ENCODE measurements around the gene DGKI. TPM values are rescaled to one million over a fixed set of nuclear protein-coding genes. Genes with fewer than 3 reads are reported as not detected.

The DGKI gene
- total RNA-seq, 1 experiment from 2014 or later: not detected

DNA sequence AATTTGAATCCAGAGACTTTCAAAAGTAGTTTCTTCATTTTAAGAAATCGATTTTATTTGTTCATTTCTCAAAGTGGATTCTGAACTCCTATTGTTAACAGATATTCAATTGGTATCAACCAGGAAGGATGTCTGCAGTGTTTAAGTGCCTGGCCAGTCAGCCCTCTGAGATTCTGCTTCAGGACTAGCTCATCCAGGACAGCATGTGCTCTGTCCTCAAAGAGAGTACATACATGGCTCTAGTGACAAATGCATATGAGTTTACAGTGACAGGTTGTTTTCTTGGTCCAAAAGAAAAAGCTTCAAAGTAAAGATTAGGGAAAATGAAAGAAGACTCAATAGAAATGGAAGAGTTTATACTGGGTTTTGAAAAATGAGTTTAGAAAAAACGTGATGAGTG, 494.8 kb downstream of the DGKI start:
- in situ Hi-C loops (cut with HindIII; ENCODE audit: low pct_unique_long_range_greater_than_20kb, low sequenced_read_pairs) (no loop called here), intact Hi-C loops (cut with micrococcal nuclease; ENCODE audit: unreplicated experiment) (no loop called here)
- H3K9me3 ChIP-seq (ENCODE audit: control insufficient read depth, insufficient read depth, low read depth, low read length): no peaks in the 10 kb centered on the region
- H3K36me3 ChIP-seq (ENCODE audit: control insufficient read depth, insufficient read depth, low read length): no peaks in the 10 kb centered on the region
- TF ChIP-seq TCF7L2 (IDR thresholded peaks at IDR 0.05; ENCODE audit: low read depth, low read length): no peak
- no peak for TF ChIP-seq SIN3A (IDR thresholded peaks at IDR 0.05; ENCODE audit: borderline replicate concordance, insufficient read depth, low read depth, low read length)
- TF ChIP-seq, protein P1, sequence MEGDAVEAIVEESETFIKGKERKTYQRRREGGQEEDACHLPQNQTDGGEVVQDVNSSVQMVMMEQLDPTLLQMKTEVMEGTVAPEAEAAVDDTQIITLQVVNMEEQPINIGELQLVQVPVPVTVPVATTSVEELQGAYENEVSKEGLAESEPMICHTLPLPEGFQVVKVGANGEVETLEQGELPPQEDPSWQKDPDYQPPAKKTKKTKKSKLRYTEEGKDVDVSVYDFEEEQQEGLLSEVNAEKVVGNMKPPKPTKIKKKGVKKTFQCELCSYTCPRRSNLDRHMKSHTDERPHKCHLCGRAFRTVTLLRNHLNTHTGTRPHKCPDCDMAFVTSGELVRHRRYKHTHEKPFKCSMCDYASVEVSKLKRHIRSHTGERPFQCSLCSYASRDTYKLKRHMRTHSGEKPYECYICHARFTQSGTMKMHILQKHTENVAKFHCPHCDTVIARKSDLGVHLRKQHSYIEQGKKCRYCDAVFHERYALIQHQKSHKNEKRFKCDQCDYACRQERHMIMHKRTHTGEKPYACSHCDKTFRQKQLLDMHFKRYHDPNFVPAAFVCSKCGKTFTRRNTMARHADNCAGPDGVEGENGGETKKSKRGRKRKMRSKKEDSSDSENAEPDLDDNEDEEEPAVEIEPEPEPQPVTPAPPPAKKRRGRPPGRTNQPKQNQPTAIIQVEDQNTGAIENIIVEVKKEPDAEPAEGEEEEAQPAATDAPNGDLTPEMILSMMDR (IDR thresholded peaks at IDR 0.05): no peak
- CTCF ChIA-PET: no interaction called here
- H3K27ac ChIP-seq (ENCODE audit: low read length): no peak overlapping the region
- H3K4me1 ChIP-seq (ENCODE audit: control insufficient read depth, insufficient read depth, low read length): no peaks in the 10 kb centered on the region
- POLR2A ChIA-PET: no interaction called here
- no peak for ATAC-seq
- H3K27me3 ChIP-seq (ENCODE audit: control insufficient read depth, insufficient read depth, low read length): no peaks in the 10 kb centered on the region
- H3K4me3 ChIP-seq (ENCODE audit: low read depth in 2 of 2, low read length in 2 of 2): no peak overlapping the region
- no peak for DNase-seq (ENCODE audit: low read depth, low spot score)
- no TSS peak for BruUV-seq (replicated peaks)

DNA sequence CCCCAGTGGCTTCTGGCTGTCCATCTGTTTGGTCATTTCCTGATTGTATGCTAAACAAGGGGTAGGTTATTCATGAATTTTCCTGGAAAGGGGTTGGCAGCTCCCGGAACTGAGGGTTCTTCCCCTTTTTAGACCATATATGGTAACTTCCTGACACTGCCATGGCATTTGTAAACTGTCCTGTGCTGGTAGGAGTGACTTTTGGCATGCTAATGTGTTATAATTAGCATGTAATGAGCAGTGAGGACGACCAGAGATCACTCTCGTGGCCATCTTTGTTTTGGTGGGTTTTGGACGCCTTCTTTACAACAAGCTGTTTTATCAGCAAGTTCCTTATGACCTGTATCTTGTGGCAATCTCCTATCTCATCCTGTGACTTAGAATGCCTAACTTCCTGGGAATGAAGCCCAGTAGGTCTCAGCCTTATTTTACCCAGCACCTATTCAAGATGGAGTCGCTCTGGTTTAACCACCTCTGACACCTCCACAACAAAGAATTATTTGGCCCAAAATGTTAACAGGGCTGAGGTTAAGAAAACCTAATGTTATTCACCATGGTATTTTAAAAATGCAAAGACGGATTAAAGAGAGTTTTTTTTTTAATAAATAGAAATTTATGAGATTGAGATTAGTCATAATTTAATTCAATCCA, 500.9 kb downstream of the DGKI start:
- intact Hi-C loops (cut with micrococcal nuclease; ENCODE audit: unreplicated experiment) (no loop called here), in situ Hi-C loops (cut with HindIII; ENCODE audit: low pct_unique_long_range_greater_than_20kb, low sequenced_read_pairs) (no loop called here)
- TF ChIP-seq, protein P2, sequence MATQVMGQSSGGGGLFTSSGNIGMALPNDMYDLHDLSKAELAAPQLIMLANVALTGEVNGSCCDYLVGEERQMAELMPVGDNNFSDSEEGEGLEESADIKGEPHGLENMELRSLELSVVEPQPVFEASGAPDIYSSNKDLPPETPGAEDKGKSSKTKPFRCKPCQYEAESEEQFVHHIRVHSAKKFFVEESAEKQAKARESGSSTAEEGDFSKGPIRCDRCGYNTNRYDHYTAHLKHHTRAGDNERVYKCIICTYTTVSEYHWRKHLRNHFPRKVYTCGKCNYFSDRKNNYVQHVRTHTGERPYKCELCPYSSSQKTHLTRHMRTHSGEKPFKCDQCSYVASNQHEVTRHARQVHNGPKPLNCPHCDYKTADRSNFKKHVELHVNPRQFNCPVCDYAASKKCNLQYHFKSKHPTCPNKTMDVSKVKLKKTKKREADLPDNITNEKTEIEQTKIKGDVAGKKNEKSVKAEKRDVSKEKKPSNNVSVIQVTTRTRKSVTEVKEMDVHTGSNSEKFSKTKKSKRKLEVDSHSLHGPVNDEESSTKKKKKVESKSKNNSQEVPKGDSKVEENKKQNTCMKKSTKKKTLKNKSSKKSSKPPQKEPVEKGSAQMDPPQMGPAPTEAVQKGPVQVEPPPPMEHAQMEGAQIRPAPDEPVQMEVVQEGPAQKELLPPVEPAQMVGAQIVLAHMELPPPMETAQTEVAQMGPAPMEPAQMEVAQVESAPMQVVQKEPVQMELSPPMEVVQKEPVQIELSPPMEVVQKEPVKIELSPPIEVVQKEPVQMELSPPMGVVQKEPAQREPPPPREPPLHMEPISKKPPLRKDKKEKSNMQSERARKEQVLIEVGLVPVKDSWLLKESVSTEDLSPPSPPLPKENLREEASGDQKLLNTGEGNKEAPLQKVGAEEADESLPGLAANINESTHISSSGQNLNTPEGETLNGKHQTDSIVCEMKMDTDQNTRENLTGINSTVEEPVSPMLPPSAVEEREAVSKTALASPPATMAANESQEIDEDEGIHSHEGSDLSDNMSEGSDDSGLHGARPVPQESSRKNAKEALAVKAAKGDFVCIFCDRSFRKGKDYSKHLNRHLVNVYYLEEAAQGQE (IDR thresholded peaks at IDR 0.05; ENCODE audit: insufficient read depth in 1 of 2, low read depth in 2 of 2, low read length in 1 of 2): no peak
- TF ChIP-seq TCF7L2 (IDR thresholded peaks at IDR 0.05; ENCODE audit: low read depth, low read length): no peak
- no peak for TF ChIP-seq POLR2AphosphoS5 (IDR thresholded peaks at IDR 0.05; ENCODE audit: low read depth, low read length)
- no peak for TF ChIP-seq SIN3A (IDR thresholded peaks at IDR 0.05; ENCODE audit: borderline replicate concordance, insufficient read depth, low read depth, low read length)
- TF ChIP-seq, protein P1 (IDR thresholded peaks at IDR 0.05): no peak
- ATAC-seq (no peak), DNase-seq (ENCODE audit: low read depth, low spot score) (no peak)
- ChIA-PET CTCF (no interaction called here), POLR2A (no interaction called here)
- BruUV-seq (replicated peaks): no TSS peak
- Histone ChIP-seq H3K4me1 (ENCODE audit: control insufficient read depth, insufficient read depth, low read length) (no peaks in the 10 kb centered on the region), H3K9me3 (ENCODE audit: control insufficient read depth, insufficient read depth, low read depth, low read length) (no peaks in the 10 kb centered on the region), H3K27ac (ENCODE audit: low read length) (no peak overlapping the region), H3K27me3 (ENCODE audit: control insufficient read depth, insufficient read depth, low read length) (peaks cover 3% of the 10 kb centered on the region; the same call in 1 of the 2 replicates), H3K4me3 (ENCODE audit: low read depth in 2 of 2, low read length in 2 of 2) (no peak overlapping the region), H3K36me3 (ENCODE audit: control insufficient read depth, insufficient read depth, low read length) (no peaks in the 10 kb centered on the region)
